ENCODE measurements around the gene TAF11L14.
"Not testable (repeated sequence)": the region's sequence is repeated elsewhere in the genome, so short reads cannot be mapped to it uniquely, and the experiment has no call there.

The TAF11L14 gene

GRCh38 chr5:17634160-17634559 lies at the start of gene TAF11L14:
Gene TAF11L14, plus strand, starts transcription at chr5:17634460.
- DNase-seq = no peak

DNA sequence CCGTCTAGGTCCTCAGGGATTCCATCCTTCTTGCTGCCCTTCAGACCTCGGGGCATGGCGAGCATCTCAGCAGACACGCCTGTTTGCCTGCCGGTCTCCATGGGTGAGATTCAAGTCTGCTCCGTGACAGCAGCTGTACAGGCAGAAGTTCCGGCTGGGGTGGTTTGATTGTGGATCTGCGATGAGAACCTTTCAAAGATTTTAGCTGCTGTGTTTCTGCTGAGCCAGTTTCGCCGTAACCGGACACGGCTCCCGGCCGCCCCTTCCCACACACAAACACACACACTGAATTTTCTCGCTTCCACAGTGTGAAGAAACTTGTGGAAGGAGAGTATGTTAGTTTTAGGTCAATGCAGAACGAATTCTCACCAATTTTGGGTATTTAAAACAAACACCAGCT lies 48.6 kb upstream of the TAF11L14 start, which contains the start of gene TAF11L7:
Gene TAF11L7, minus strand, starts transcription at position 101 of the 400 bp plus-strand sequence.
- not testable (repeated sequence) for DNase-seq

GRCh38 chr5:17590860-17591259 lies 43.4 kb upstream of the TAF11L14 start, which contains the start of gene TAF11L8:
Gene TAF11L8, minus strand, starts transcription at chr5:17590960.
- DNase-seq = not testable (repeated sequence)

DNA sequence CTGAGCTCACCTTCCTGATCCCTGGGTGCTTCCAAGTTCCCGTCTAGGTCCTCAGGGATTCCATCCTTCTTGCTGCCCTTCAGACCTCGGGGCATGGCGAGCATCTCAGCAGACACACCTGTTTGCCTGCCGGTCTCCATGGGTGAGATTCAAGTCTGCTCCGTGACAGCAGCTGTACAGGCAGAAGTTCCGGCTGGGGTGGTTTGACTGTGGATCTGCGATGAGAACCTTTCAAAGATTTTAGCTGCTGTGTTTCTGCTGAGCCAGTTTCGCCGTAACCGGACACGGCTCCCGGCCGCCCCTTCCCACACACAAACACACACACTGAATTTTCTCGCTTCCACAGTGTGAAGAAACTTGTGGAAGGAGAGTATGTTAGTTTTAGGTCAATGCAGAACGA lies 40.0 kb upstream of the TAF11L14 start, which contains the start of gene TAF11L9:
Gene TAF11L9, minus strand, starts transcription at position 140 of the 400 bp plus-strand sequence.
- not testable (repeated sequence) for DNase-seq

DNA sequence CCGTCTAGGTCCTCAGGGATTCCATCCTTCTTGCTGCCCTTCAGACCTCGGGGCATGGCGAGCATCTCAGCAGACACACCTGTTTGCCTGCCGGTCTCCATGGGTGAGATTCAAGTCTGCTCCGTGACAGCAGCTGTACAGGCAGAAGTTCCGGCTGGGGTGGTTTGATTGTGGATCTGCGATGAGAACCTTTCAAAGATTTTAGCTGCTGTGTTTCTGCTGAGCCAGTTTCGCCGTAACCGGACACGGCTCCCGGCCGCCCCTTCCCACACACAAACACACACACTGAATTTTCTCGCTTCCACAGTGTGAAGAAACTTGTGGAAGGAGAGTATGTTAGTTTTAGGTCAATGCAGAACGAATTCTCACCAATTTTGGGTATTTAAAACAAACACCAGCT lies 36.5 kb upstream of the TAF11L14 start, which contains the start of gene TAF11L10:
Gene TAF11L10, minus strand, starts transcription at position 101 of the 400 bp plus-strand sequence.
- not testable (repeated sequence) for DNase-seq

DNA sequence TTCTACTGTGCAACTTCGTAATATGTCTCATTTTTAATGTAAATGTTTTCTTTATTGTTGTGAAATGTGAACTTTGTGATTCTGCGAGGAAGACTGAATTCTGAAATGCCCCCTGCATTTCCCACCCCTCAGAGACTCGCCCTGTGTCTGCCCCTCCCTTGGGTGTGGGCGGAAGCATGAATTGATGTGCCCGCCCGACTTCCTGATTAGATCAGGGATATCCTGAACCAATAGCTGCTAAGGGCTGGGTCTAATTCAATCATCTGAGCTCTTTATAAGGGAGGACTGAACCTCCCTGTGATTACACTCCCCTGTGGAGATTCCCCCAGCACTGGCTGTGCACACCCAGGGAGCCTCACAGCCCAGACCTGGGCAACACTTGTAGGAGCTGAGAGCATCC lies 30.4 kb upstream of the TAF11L14 start, which contains the start of gene TAF11L11:
Gene TAF11L11, plus strand, starts transcription at position 304 of the 400 bp plus-strand sequence.
- DNase-seq = not testable (repeated sequence)

GRCh38 chr5:17604951-17605350 lies 29.3 kb upstream of the TAF11L14 start:
- DNase-seq = no peak

DNA sequence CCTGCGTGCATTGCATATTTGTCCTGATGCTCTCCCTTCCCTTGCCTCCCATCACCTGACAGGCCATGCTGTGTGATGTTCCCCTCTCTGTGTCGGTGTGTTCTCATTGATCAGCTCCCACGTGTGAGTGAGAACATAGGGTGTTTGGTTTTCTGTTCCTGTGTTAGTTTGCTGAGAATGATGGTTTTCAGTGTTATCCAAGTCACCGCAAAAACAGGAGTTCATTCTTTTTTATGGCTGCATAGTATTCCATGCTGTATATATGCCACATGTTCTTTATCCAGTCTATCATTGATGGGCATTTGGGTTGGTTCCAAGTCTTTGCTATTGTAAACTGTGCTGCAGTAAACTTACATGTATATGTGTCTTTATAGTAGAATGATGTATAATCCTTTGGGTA lies 26.8 kb upstream of the TAF11L14 start:
- DNase-seq = not testable (repeated sequence)

DNA sequence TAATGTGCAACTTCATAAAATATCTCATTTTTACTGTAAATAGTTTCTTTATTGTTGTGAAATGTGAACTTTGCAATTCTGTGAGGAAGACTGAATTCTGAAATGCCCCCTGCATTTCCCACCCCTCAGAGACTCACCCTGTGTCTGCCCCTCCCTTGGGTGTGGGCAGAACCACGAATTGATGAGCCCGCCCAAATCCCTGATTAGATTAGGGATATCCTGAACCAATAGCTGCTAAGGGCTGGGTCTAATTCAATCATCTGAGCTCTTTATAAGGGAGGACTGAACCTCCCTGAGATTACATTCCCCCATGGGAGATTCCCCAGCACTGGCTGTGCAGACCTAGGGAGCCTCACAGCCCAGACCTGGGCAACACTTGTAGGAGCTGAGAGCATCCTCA lies 24.2 kb upstream of the TAF11L14 start, which contains the start of gene TAF11L12:
Gene TAF11L12, plus strand, starts transcription at position 301 of the 400 bp plus-strand sequence.
- DNase-seq = not testable (repeated sequence)

- DNase-seq = no peak
Observed at GRCh38 chr5:17614872-17615605, 19.2 kb upstream of the TAF11L14 start.

DNA sequence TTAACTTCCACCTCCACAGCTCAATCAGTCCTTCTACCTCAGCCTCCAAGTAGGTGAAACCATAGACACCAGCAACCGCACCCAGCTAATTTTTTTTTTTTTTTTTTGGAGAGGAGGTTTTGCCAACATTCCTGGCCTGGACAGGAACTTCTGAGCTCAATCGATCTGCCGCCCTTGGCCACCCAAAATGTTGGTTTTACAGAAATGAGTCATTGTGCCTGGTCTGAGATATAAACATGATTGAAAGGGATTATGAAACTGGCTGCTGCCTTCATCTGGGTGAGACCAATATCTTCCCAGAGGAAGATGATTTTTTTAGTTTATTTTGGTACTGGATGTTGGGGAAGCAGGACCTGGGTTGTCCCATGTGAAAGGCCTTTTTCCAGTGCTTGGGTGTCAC lies 14.9 kb upstream of the TAF11L14 start:
- no peak for DNase-seq

DNA sequence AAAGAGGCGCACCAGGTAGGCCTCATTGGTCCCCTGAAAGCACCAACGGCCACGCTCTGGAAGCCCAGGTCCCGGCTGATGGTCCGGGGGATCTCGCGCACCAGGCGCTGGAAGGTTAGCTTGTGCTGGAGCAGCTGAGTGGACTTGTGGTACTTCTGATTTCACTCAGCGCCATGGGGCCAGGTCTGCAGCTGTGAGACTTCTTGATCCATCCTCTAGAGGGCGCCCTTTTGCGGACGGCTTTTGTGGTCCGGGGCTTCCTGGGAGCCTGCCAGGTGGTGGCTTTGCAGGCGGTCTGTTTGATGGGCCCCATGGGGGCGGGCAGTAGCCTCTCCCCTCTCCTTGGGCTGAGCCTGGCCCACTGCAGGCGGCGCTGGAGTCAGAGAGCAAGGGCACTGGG lies 13.6 kb upstream of the TAF11L14 start:
- no peak for DNase-seq

DNA sequence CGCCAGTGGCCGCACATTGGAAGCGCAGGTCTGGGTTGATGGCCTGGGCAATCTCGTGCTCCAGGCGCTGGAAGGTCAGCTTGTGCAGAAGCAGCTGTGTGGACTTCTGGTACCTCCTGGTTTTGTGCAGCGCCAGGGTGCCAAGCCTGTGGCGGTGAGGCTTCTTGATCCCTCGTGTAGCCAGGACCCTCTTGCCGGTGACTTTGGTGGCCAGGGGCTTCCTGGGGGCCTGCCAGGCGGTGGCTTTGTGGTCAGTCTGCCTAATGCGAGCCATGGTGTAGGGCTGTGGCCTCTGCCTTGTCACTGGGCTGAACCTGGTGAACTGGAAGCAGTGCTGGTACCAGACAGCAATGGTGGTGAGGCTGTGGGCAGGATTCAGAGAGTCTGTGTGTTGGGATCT lies 8.6 kb upstream of the TAF11L14 start:
- no peak for DNase-seq

- DNase-seq = not testable (repeated sequence)
Observed at GRCh38 chr5:17631788-17632187, 2.5 kb upstream of the TAF11L14 start, which contains the start of gene TAF11L13. Gene TAF11L13, plus strand, starts transcription at chr5:17632088.

DNA sequence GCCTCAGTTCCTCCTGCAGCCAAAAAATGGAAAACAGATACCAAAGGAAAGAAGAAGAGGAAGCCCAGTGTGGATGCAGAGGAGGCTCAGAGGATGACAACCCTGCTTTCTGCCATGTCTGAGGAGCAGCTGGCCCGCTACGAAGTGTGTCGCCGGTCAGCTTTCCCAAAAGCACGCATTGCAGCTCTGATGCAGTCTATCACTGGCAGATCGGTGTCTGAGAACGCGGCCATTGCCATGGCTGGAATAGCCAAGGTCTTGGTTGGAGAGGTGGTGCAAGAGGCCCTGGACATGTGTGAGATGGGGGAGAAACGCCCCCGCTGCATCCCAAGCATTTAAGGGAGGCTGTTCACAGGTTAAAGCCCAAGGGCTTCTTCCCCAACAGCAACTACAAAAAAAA lies 15.0 kb downstream of the TAF11L14 start:
- not testable (repeated sequence) for DNase-seq

DNA sequence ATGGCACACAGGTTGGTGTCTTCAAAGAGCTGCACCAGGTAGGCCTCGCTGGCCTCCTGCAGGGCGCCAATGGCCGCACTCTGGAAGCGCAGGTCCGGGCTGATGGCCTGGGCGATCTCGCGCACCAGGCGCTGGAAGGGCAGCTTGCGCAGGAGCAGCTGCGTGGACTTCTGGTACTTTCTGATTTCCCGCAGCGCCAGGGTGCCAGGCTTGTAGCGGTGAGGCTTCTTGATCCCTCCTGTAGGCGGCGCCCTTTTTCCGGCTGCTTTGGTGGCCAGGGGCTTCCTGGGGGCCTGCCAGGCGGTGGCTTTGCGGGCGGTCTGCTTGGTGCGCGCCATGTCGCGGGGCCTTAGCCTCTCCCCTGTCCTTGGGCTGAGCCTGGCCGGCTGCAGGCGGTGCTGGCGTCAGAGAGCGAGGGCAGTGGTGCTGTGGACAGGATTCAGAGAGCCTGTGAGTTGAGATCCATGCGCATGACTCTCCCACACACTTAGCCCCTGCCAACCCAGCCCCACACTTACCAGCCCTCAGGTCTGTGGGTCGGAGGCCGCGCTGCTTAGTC lies 21.0 kb downstream of the TAF11L14 start:
- DNase-seq = not testable (repeated sequence)

GRCh38 chr5:17655921-17656320 lies 21.7 kb downstream of the TAF11L14 start:
- DNase-seq = no peak

DNA sequence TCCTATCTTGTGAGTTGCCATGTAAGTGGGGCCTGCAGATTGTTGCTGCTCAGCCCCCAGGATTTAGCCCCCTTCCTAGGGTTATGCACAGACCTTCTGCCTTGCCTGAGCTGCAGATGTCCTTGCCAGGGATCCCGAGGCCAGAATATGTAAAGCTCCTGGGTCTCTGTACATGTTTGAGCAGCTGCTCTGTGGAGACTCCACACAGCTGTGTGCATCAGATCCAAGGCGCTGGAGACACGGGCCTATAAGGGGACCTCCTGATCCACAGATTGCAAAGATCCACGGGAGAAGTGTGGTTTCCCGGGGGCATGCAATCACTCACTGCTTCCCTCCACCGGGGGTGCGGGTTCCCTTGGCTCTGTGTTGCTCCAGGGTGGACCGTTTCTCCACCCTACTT lies 28.9 kb downstream of the TAF11L14 start:
- no peak for DNase-seq

GRCh38 chr5:17665836-17666235 lies 31.6 kb downstream of the TAF11L14 start:
- DNase-seq = no peak

- DNase-seq = no peak
Observed at GRCh38 chr5:17666726-17667235, 32.5 kb downstream of the TAF11L14 start.

GRCh38 chr5:17670353-17670752 lies 36.1 kb downstream of the TAF11L14 start:
- DNase-seq = no peak

- no peak for DNase-seq
Observed at GRCh38 chr5:17678751-17679324, 44.6 kb downstream of the TAF11L14 start.

GRCh38 chr5:17679597-17680203 lies 45.4 kb downstream of the TAF11L14 start:
- DNase-seq = no peak
